Upper lobe of right lung (tissue), 1 donor: ENCODE measurements around the gene HMGCS2. TPM values are rescaled to one million over a fixed set of nuclear protein-coding genes. Genes with fewer than 3 reads are reported as not detected.

Experiments used
- ATAC-seq: fragments of 200-7000 bp; cut with Tn5 transposase; one replicate; pipeline ENCODE4 v1.9.1; 2020; ENCODE audit warnings: mild to moderate bottlenecking, moderate library complexity
- DNase-seq: peaks from one replicate; pipeline ENCODE4 v3.0.0-alpha.2; 2020
- H3K27ac ChIP-seq: fragments of 200-600 bp; one replicate; pipeline ENCODE4 v1.8.0; 2022
- H3K27me3 ChIP-seq: fragments of 200-600 bp; one replicate; pipeline ENCODE4 v1.8.0; 2022; ENCODE audit warnings: mild to moderate bottlenecking
- H3K36me3 ChIP-seq: fragments of 200-600 bp; one replicate; pipeline ENCODE4 v1.8.0; 2022
- H3K4me1 ChIP-seq: fragments of 200-600 bp; one replicate; pipeline ENCODE4 v1.8.0; 2022
- H3K4me3 ChIP-seq: fragments of 200-600 bp; one replicate; pipeline ENCODE4 v1.8.0; 2022; ENCODE audit warnings: mild to moderate bottlenecking
- H3K9me3 ChIP-seq: fragments of 200-600 bp; one replicate; pipeline ENCODE4 v1.8.0; 2022
- CTCF ChIP-seq: fragments of 200-600 bp; IDR thresholded peaks from one replicate; pipeline ENCODE4 v1.8.0; 2022; ENCODE audit warnings: antibody characterized with exemption
- intact Hi-C: fragments of 100-400 bp; cut with DNase I; formaldehyde crosslinking; loops from one replicate; pipeline ENCODE4 v1.11.0; 2022
- total RNA-seq: library from RNA; stranded (reverse); fragmentation: NEBNext Ultra II Directional; extraction: Animal tissue kit (Norgen Biotek cat#: 25700); gene quantifications from one replicate; pipeline ENCODE4 v1.2.1, GENCODE V29; 2021
- donor health status: DM: no; HTN: yes; CAD: no; lungs with severe emphysema.

Gene HMGCS2
- total RNA-seq, 1 donor from 2014 or later: not detected

- TF ChIP-seq CTCF: no peak
- no peaks in the 10 kb centered on the region for H3K9me3 ChIP-seq
- no peaks in the 10 kb centered on the region for H3K4me1 ChIP-seq
- ATAC-seq (no peak), DNase-seq (no peak)
- intact Hi-C loops: no loop called here
- H3K27me3 ChIP-seq: no peaks in the 10 kb centered on the region
- no peaks in the 10 kb centered on the region for H3K36me3 ChIP-seq
- H3K27ac ChIP-seq: no peak overlapping the region
- no peak overlapping the region for H3K4me3 ChIP-seq
These were observed 37.0 kb upstream of the HMGCS2 start for GRCh38 chr1:119805746-119806145.

- H3K9me3 ChIP-seq: no peaks in the 10 kb centered on the region
- intact Hi-C loops: no loop called here
- no peaks in the 10 kb centered on the region for H3K4me1 ChIP-seq
- H3K27ac ChIP-seq: no peak overlapping the region
- ATAC-seq: no peak
- no peak for TF ChIP-seq CTCF
- no peaks in the 10 kb centered on the region for H3K36me3 ChIP-seq
- DNase-seq: no peak
- H3K4me3 ChIP-seq: no peak overlapping the region
- H3K27me3 ChIP-seq: no peaks in the 10 kb centered on the region
These were observed 36.5 kb upstream of the HMGCS2 start for GRCh38 chr1:119805247-119805646.

- intact Hi-C loops: no loop called here
- ATAC-seq: no peak
- Histone ChIP-seq H3K27ac (no peak overlapping the region), H3K4me1 (no peaks in the 10 kb centered on the region), H3K9me3 (no peaks in the 10 kb centered on the region), H3K4me3 (no peak overlapping the region), H3K27me3 (no peaks in the 10 kb centered on the region), H3K36me3 (no peaks in the 10 kb centered on the region)
- TF ChIP-seq CTCF: no peak
- DNase-seq: no peak
These were observed 31.0 kb upstream of the HMGCS2 start for GRCh38 chr1:119799599-119800177.

- Histone ChIP-seq H3K27me3 (no peaks in the 10 kb centered on the region), H3K4me1 (no peaks in the 10 kb centered on the region), H3K27ac (no peak overlapping the region), H3K4me3 (no peak overlapping the region), H3K36me3 (no peaks in the 10 kb centered on the region), H3K9me3 (no peaks in the 10 kb centered on the region)
- intact Hi-C loops: no loop called here
- ATAC-seq (no peak), DNase-seq (no peak)
- TF ChIP-seq CTCF: no peak
These were observed 30.3 kb upstream of the HMGCS2 start for GRCh38 chr1:119799003-119799402.

- no peaks in the 10 kb centered on the region for H3K9me3 ChIP-seq
- H3K36me3 ChIP-seq: no peaks in the 10 kb centered on the region
- ATAC-seq: no peak
- H3K27ac ChIP-seq: no peak overlapping the region
- H3K27me3 ChIP-seq: no peaks in the 10 kb centered on the region
- intact Hi-C loops: no loop called here
- H3K4me3 ChIP-seq: no peak overlapping the region
- TF ChIP-seq CTCF: no peak
- no peak for DNase-seq
- no peaks in the 10 kb centered on the region for H3K4me1 ChIP-seq
These were observed 28.9 kb upstream of the HMGCS2 start for GRCh38 chr1:119797606-119798005.

- Histone ChIP-seq H3K27ac (no peak overlapping the region), H3K36me3 (no peaks in the 10 kb centered on the region), H3K9me3 (no peaks in the 10 kb centered on the region), H3K4me1 (no peaks in the 10 kb centered on the region), H3K27me3 (no peaks in the 10 kb centered on the region), H3K4me3 (no peak overlapping the region)
- DNase-seq (no peak), ATAC-seq (no peak)
- no peak for TF ChIP-seq CTCF
- intact Hi-C loops: no loop called here
These were observed 28.5 kb upstream of the HMGCS2 start for GRCh38 chr1:119797162-119797561.
